Neural progenitor cell (in vitro differentiated cells): ENCODE results near the gene COL23A1.

Experiments used
- EZH2 ChIP-seq: fragments of 200-600 bp; sonication (generic); IDR thresholded peaks from 2 replicates; pipeline ENCODE4 v1.6.1; 2017; ENCODE audit warnings: antibody characterized with exemption, mild to moderate bottlenecking, moderate library complexity
- EZH2phosphoT487 ChIP-seq: fragments of 200-600 bp; sonication (generic); IDR thresholded peaks from 2 replicates; pipeline ENCODE4 v1.6.1; 2017; ENCODE audit warnings: antibody characterized with exemption
- TF ChIP-seq, protein P1 (sequence below): fragments of 200-600 bp; sonication (generic); IDR thresholded peaks from 2 replicates; pipeline ENCODE4 v1.5.1; 2017; ENCODE audit warnings: antibody characterized with exemption, mild to moderate bottlenecking

DNA sequence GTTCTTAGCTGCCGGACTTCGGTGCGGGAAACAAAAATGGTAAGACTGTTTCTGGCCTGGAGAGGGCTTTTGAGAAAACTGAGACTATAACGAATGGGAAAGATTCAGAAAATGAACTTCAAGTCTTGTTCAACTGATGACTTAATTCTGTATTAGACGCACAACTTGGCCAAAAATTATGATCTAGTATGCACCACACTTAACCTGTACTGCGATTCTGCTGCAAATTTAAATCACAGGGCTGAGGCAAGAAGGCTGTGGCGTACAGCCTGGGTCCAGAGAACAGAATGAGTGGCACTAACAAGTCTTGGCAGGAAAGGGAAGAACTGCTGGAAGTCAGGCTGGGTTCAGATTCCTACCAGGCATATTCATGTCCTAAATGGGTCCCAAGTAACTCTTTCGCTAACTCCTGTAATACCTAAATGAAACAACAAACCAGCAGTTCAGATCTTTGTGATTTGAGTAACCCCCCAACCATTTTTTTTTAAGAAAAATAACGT is 781 bp upstream of the COL23A1 start:
- TF ChIP-seq, protein P1, sequence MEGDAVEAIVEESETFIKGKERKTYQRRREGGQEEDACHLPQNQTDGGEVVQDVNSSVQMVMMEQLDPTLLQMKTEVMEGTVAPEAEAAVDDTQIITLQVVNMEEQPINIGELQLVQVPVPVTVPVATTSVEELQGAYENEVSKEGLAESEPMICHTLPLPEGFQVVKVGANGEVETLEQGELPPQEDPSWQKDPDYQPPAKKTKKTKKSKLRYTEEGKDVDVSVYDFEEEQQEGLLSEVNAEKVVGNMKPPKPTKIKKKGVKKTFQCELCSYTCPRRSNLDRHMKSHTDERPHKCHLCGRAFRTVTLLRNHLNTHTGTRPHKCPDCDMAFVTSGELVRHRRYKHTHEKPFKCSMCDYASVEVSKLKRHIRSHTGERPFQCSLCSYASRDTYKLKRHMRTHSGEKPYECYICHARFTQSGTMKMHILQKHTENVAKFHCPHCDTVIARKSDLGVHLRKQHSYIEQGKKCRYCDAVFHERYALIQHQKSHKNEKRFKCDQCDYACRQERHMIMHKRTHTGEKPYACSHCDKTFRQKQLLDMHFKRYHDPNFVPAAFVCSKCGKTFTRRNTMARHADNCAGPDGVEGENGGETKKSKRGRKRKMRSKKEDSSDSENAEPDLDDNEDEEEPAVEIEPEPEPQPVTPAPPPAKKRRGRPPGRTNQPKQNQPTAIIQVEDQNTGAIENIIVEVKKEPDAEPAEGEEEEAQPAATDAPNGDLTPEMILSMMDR: no peak
- TF ChIP-seq EZH2 (no peak), EZH2phosphoT487 (no peak)
